Measurements from ENCODE around the gene ADIPOR1. TPM values are rescaled to one million over a fixed set of nuclear protein-coding genes. Genes with fewer than 3 reads are reported as not detected.

ADIPOR1 gene
- total RNA-seq, 1 donor from 2014 or later, result 42.1 TPM

DNA sequence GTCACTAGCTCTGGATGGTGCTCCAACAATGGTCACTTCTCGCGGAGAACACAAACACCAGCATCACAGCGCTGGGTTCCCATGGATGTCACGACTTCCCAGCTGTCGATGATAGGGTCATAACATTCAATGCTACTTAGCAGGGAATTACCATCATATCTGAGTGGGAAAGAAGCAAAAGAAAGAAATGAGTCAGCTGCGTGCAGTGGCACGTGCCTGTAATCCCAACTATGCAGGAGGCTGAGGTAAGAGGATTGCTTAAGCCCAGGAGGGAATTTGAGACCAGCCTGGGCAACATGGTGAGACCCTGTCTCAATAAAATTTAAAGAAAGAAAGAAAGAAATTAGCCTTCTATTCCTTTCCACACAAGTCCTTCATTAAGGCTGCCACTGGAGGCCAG lies 65.6 kb downstream of the ADIPOR1 start:
- DNase-seq (ENCODE audit: low read depth, low spot score), result no peak
- no peaks in the 10 kb centered on the region for H3K27me3 Mint-ChIP-seq (ENCODE audit: low read depth)
- no peak overlapping the region for H3K27ac Mint-ChIP-seq (ENCODE audit: unreplicated experiment)
- H3K4me3 Mint-ChIP-seq, result no peak overlapping the region
- peaks cover 16% of the 10 kb centered on the region for H3K4me1 Mint-ChIP-seq
- TF ChIP-seq, protein P1, sequence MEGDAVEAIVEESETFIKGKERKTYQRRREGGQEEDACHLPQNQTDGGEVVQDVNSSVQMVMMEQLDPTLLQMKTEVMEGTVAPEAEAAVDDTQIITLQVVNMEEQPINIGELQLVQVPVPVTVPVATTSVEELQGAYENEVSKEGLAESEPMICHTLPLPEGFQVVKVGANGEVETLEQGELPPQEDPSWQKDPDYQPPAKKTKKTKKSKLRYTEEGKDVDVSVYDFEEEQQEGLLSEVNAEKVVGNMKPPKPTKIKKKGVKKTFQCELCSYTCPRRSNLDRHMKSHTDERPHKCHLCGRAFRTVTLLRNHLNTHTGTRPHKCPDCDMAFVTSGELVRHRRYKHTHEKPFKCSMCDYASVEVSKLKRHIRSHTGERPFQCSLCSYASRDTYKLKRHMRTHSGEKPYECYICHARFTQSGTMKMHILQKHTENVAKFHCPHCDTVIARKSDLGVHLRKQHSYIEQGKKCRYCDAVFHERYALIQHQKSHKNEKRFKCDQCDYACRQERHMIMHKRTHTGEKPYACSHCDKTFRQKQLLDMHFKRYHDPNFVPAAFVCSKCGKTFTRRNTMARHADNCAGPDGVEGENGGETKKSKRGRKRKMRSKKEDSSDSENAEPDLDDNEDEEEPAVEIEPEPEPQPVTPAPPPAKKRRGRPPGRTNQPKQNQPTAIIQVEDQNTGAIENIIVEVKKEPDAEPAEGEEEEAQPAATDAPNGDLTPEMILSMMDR (conservative IDR thresholded peaks at IDR 0.05), result no peak
- H3K36me3 Mint-ChIP-seq (ENCODE audit: low read depth), result peaks cover 10% of the 10 kb centered on the region
- no peaks in the 10 kb centered on the region for H3K9me3 Mint-ChIP-seq

Other genes with a start within 250 kb of the ADIPOR1 start
- 2.3 and 2.6 TPM in 2 replicates for gene SYT2, start 247.9 kb downstream of the ADIPOR1 start, total RNA-seq
- 158 TPM in 2 replicates for gene KDM5B, start 149.9 kb downstream of the ADIPOR1 start, total RNA-seq
- gene PCAT6, start 147.4 kb downstream of the ADIPOR1 start, total RNA-seq, result 4.5 and 5.7 TPM in 2 replicates
- 13.5 and 14.1 TPM in 2 replicates for gene RABIF, start 69.2 kb downstream of the ADIPOR1 start, total RNA-seq
- 30.6 and 36.0 TPM in 2 replicates for gene KLHL12, start 31.1 kb downstream of the ADIPOR1 start, total RNA-seq
- gene CYB5R1, start 8.9 kb upstream of the ADIPOR1 start, total RNA-seq, result 25.5 and 26.3 TPM in 2 replicates
- gene TMEM183A, start 49.1 kb upstream of the ADIPOR1 start, total RNA-seq, result 76.5 and 81.5 TPM in 2 replicates
- 2.6 and 5.0 TPM in 2 replicates for gene PPFIA4, start 68.2 kb upstream of the ADIPOR1 start, total RNA-seq
- gene MYOG, start 127.7 kb upstream of the ADIPOR1 start, total RNA-seq, result not detected in 2 replicates
- gene ADORA1, start 169.4 kb upstream of the ADIPOR1 start, total RNA-seq, result 1.9 and 2.0 TPM in 2 replicates
- not detected in 2 replicates for gene MYBPH, start 217.5 kb upstream of the ADIPOR1 start, total RNA-seq
- gene CHI3L1, start 228.4 kb upstream of the ADIPOR1 start, total RNA-seq, result not detected in 2 replicates

All from neural crest cell (in vitro differentiated cells).